ENCODE data around the gene EHMT2.
"Not testable (repeated sequence)": the region's sequence is repeated elsewhere in the genome, so short reads cannot be mapped to it uniquely, and the experiment has no call there.

The EHMT2 gene

DNA sequence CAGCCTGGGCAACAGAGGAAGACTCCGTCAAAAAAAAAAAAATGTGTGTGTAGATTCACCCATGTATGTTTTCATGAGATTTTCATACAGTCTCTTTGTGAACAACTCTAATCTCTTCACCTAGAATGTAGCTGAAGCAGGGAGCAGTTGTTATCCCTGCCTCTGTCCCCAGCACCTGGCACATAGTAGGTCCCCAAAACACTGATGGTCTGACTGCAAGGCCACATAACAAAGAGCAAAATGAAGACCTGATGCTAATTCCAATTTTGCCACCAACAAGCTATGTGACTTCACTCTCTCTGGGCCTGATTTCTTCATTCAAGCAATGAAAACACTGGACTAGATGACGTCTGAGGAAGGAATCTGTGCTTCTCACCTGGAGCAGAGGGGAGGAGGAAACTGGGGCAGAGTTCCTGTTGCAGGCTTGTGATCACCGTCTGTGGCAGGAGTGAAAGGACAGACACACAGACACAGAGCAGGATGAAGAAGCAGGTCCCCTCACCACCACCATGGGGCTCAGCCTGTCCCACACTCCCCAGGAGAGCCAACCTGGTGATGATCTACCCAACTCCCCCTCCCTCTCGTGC lies 23.3 kb downstream of the EHMT2 start:
- TF ChIP-seq, protein P1, sequence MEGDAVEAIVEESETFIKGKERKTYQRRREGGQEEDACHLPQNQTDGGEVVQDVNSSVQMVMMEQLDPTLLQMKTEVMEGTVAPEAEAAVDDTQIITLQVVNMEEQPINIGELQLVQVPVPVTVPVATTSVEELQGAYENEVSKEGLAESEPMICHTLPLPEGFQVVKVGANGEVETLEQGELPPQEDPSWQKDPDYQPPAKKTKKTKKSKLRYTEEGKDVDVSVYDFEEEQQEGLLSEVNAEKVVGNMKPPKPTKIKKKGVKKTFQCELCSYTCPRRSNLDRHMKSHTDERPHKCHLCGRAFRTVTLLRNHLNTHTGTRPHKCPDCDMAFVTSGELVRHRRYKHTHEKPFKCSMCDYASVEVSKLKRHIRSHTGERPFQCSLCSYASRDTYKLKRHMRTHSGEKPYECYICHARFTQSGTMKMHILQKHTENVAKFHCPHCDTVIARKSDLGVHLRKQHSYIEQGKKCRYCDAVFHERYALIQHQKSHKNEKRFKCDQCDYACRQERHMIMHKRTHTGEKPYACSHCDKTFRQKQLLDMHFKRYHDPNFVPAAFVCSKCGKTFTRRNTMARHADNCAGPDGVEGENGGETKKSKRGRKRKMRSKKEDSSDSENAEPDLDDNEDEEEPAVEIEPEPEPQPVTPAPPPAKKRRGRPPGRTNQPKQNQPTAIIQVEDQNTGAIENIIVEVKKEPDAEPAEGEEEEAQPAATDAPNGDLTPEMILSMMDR (IDR thresholded peaks at IDR 0.05; ENCODE audit: low read depth, low read length): no peak
- in situ Hi-C loops (cut with HindIII; ENCODE audit: low sequenced_read_pairs): no loop called here
- H3K4me3 ChIP-seq (ENCODE audit: low read depth, low read length): no peak overlapping the region
- no peak for DNase-seq (ENCODE audit: low read depth, low spot score)

DNA sequence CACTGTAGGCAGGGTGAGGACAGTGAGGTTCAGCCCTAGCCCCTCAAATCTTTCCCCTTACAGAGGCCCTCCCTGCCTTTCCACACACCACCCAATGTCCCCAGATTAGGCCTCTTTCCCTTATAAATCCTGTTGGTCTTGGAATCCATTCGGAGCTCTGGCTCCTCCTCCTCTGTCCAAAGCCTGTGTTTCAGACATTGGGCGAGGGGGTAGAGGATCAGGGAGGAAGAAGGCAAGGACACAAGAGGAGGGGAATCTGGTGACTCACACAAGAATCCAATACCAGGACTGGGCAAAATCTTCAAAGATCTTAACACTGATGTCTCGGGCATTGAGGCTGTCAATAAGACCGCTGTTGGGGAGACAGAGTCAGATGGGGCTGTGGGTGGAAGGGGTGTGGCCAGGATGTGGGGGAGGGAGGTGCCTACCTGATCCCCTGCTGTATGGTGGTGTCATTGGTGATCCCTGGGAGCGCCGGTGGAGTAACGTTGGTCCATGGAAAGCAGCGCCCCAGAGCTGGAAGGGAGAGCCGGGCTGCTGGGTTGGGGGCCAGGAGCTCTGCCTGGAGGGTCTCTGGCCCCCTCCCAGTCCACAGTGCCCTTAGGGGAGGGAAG lies 26.3 kb downstream of the EHMT2 start:
- DNase-seq (ENCODE audit: low read depth, low spot score): no peak
- no peak overlapping the region for H3K4me3 ChIP-seq (ENCODE audit: low read depth, low read length)
- in situ Hi-C loops (cut with HindIII; ENCODE audit: low sequenced_read_pairs): no loop called here
- TF ChIP-seq, protein P1 (IDR thresholded peaks at IDR 0.05; ENCODE audit: low read depth, low read length): no peak

DNA sequence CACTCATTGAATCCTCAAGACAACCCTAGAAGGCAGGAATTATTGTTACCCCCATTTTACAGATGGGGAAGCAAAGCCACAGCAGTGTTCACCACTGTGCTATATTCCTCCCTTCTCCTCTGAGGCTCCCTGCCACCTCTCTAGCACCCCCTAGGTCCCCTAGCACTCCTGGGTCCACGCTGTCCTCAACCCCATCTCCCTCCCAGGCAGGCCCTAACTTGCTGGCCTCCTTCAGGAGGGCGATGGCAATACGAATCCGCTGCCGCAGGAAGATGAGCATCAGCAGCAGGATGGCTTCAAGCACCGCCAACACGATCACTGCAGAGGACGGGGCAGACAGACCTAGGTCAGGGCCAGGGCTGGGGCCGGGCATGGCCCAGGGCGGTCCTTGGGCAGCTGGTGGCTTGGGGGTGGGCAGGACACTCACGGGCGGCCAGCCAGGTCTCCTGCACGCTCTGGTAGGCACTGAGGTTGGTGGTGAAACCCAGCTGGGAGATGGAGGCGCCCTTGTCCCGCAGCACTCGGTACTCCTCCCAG lies 27.0 kb downstream of the EHMT2 start:
- in situ Hi-C loops (cut with HindIII; ENCODE audit: low sequenced_read_pairs): no loop called here
- no peak for DNase-seq (ENCODE audit: low read depth, low spot score)
- H3K4me3 ChIP-seq (ENCODE audit: low read depth, low read length): no peak overlapping the region
- TF ChIP-seq, protein P1 (IDR thresholded peaks at IDR 0.05; ENCODE audit: low read depth, low read length): peak; percentile 6

- no peak for DNase-seq (ENCODE audit: low read depth, low spot score)
- in situ Hi-C loops (cut with HindIII; ENCODE audit: low sequenced_read_pairs): no loop called here
- TF ChIP-seq, protein P1 (IDR thresholded peaks at IDR 0.05; ENCODE audit: low read depth, low read length): no peak
- H3K4me3 ChIP-seq (ENCODE audit: low read depth, low read length): no peak overlapping the region
These were observed 28.2 kb downstream of the EHMT2 start for GRCh38 chr6:31869343-31869742.

DNA sequence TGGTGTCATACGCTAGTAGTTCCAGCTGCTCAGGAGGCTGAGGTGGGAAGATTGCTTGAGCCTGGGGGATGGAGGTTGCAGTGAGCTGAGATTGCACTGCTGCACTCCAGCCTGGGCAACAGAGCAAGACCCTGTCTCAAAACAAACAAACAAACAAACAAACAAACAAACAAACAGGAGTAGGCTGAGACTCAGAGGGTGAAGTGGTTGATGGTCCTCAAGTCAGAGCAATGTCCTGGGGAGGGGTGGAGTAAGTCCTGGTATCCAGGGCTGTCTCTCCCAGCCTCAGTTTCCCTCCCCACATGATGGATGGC lies 28.9 kb downstream of the EHMT2 start:
- DNase-seq (ENCODE audit: low read depth, low spot score); H3K4me3 ChIP-seq (ENCODE audit: low read depth, low read length); in situ Hi-C loops (cut with HindIII; ENCODE audit: low sequenced_read_pairs): not testable (repeated sequence)

- TF ChIP-seq, protein P1 (IDR thresholded peaks at IDR 0.05; ENCODE audit: low read depth, low read length): no peak
- in situ Hi-C loops (cut with HindIII; ENCODE audit: low sequenced_read_pairs): no loop called here
- DNase-seq (ENCODE audit: low read depth, low spot score): peak; percentile 14
- H3K4me3 ChIP-seq (ENCODE audit: low read depth, low read length): no peak overlapping the region
These were observed 32.0 kb downstream of the EHMT2 start for GRCh38 chr6:31865205-31866118.

GRCh38 chr6:31864818-31865204 lies 32.7 kb downstream of the EHMT2 start:
- in situ Hi-C loops (cut with HindIII; ENCODE audit: low sequenced_read_pairs): no loop called here
- H3K4me3 ChIP-seq (ENCODE audit: low read depth, low read length): no peak overlapping the region
- TF ChIP-seq, protein P1 (IDR thresholded peaks at IDR 0.05; ENCODE audit: low read depth, low read length): no peak
- DNase-seq (ENCODE audit: low read depth, low spot score): no peak

GRCh38 chr6:31864123-31864562 lies 33.4 kb downstream of the EHMT2 start:
- DNase-seq (ENCODE audit: low read depth, low spot score); in situ Hi-C loops (cut with HindIII; ENCODE audit: low sequenced_read_pairs): not testable (repeated sequence)
- H3K4me3 ChIP-seq (ENCODE audit: low read depth, low read length): peak overlapping the region; percentile 65
